Activated CD4-positive, alpha-beta T cell treated with anti-CD3 and anti-CD28 coated beads, Interleukin-2, Interleukin-6, amounts not matched to agents 100 ng/mL and 50 ng/mL, durations not matched to agents 16 hours and 8 hours (primary cell): ENCODE data around the gene UMAD1.
"Not testable (repeated sequence)": the region's sequence is repeated elsewhere in the genome, so short reads cannot be mapped to it uniquely, and the experiment has no call there.

Experiments used
- DNase-seq: peaks from one replicate; pipeline ENCODE4 v3.0.0-alpha.2; 2020

UMAD1 gene

DNA sequence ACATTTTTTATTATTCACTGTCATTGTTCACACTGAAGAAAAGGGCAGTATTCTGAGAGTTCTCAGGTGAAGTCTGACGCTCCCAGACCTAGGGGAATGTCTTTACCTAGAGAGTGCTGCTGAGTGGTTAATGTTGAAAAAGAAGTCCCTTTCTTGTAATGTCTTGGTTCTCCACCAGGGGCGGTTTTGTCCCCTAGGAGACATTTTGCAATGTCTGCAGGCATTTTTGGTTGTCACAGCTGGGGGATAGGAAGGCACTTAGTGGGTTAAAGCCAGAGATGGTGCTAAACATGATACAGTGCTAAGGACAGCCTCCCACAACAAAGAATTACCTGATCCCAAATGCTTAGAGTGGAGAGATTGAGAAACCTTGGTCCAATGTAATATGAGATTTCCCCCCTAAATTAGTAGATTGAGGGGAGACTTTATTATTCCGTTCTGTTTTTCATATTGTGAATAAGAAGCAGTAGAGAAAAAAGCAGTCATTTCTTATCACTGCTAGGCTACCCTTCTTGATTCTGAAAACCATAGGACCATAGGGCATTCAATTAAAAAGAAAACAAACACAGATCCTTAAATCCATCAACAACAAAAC is 13.1 kb downstream of the UMAD1 start:
- peak; percentile 39 for DNase-seq

DNA sequence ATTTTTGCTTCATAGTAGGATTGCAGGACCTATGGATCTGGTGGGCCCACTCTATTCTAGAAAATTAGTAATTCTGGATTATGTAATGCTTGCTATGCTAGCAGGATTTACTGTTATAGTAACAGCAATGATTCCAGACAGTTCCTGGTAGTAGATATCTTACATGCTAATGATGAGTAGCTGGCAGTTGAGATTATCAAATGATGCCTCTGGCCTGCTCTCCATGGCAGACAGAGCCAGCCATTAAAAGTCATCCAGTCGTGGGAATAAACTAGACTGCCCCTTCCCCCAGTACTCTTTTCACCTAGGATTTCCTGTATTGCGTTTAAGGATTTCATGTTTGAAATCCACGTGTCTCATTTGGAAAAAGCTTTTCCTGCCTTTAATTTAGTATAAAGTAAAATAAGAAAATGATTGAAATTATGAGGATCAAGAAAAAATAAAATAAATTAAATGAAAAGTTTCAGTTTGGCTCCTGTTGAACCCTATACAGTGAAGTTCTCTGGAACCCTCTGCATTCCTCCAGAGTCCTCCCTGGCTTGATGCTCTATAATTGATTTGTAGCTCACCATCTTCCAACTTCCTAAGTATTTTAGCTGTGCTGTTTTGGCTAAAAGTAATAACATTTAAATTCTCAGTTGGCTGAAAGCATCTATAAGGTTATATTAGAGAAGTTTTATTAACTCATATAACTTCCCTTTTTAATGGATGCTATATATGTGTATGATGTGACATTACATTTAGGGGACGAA is 14.6 kb downstream of the UMAD1 start:
- DNase-seq = no peak

DNA sequence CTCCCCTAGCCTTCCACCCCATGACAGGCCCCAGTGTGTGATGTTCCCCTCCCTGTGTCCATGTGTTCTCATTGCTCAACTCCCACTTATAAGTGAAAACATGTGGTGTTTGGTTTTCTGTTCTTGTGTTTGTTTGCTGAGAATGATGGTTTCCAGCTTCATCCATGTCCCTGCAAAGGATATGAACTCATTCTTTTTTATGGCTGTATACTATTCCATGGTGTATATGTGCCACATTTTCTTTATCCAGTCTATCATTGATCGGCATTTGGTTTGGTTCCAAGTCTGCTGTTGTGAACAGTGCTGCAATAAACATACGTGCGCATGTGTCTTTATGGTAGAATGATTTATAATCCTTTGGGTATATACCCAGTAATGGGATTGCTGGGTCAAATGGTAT is 15.9 kb downstream of the UMAD1 start:
- not testable (repeated sequence) for DNase-seq

DNA sequence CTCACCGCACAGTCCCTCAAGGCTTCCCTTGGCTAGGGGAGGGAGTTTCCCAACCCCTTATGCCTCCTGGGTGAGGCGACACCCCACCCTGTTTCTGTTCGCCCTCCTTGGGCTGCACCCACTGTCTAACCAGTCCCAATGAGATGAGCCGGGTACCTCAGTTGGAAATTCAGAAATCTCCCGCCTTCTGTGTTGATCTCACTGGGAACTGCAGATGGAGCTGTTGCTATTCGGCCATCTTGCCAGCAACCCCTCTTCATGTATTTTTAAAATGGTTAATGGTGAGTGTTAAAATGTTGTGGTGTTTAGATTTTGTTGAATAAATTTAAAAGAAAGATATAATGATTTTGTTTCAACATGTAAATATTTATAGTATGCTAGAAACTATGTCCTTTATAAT is 22.0 kb downstream of the UMAD1 start:
- no peak for DNase-seq

DNA sequence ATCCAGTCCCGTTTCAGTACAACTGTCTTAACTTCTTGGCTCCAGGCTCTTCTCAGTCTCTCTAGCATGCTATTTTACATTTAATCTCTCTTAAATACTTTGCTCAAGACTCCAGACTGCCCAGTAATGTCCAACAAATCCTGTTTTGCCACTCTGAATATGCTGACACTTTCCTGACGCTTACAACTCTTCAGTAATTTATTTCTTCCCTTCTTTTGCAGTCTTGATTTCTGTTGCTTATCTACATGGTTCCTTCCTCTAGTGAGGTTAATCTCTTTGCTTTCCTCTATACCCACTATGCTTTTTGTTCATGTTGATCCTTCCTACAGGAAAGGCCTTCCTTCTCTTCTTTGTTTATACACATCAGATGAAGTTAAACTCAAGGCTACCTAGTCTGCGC is 23.7 kb downstream of the UMAD1 start:
- DNase-seq = no peak

DNA sequence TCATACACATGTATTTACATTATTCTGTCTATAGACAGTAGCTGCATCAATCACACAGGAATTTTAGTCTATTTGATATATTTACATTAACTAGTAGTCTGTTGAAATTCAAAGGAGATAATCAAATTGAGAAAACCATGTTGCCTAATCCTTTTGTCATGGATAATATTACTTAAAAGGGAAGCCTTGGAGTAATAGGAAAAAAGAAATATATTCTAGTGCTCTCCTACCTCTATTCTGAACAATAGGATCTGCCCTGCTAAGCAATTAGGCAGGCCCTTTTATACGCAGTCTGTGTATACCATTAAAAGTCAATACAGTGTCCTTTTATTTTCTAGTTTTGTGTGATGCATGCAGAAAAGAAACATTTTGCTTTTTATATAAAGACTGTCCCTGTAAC is 24.5 kb downstream of the UMAD1 start:
- no peak for DNase-seq

DNA sequence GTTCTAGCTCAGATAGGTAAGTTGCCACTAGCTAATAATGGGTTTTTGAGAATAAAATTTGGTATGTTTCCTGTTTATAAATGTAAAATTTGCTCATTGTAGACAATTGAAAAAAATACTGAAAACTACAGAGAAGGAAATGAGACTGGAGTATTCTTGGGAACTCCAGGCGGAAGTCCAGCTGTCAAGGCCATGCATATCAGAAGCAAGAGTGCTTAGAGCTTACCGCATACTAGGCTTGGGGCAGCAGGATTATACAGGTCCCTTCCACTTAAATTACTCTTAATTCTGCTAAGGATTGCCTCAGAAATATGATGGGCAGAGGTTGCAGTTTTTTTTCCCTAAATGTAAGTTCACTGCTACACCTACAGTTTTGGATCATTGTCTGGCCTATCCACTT is 26.6 kb downstream of the UMAD1 start:
- no peak for DNase-seq

DNA sequence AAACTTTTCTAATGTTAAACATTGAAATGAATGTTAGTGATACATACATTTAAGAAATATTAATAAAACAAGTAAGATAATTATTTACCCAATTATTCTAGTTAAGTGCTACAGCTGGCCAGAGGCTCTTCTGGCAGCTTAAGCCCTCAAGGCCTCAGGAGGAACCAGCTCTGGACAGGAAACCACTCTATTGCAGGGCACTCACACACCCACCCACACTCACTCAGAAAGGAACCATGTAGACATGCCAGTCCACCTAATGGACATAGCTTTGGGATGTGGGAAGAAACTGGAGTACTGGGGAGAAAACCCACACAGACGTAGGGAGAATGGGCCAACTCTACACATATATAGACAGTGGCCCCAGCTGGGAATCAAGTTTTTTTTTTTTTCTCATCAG is 28.2 kb downstream of the UMAD1 start:
- no peak for DNase-seq

DNA sequence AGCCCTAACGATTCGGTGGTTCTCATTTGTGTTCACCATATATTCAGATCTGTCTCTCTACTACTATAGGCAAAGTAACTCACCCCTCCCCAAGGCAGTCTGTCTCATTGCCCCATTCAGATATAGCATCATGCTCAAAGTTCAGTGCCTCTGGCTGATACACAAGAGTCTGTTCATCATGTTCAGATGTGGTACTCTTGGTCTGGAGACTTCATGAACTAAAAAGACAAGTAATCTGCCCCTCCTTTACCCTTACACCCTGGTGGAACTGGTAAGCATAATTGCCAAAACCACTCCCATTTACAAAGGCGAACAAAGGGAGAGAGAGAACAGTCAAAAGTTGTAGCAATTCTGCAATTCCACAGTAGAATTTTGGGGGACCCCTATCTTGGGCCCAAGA is 29.9 kb downstream of the UMAD1 start:
- DNase-seq = no peak

DNA sequence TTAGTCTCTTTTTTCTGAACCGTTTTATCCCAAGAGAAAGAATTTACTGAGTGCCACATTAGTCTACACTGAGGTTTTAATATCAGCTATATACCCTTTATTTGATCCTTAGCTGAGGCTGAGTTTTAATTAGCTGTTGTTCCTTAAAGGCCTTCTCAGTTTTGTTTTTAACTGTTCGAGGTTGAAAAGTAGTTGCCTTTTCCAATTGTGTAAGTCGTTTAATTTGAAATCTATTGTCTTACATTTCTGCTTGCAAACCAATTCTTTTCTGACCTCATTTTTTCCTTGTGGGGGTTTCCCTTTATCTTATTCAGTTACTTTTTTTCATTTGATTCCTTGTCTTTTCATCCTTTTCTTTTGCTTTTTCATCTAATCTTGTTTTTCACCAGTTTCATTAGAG is 30.8 kb downstream of the UMAD1 start:
- DNase-seq = no peak

DNA sequence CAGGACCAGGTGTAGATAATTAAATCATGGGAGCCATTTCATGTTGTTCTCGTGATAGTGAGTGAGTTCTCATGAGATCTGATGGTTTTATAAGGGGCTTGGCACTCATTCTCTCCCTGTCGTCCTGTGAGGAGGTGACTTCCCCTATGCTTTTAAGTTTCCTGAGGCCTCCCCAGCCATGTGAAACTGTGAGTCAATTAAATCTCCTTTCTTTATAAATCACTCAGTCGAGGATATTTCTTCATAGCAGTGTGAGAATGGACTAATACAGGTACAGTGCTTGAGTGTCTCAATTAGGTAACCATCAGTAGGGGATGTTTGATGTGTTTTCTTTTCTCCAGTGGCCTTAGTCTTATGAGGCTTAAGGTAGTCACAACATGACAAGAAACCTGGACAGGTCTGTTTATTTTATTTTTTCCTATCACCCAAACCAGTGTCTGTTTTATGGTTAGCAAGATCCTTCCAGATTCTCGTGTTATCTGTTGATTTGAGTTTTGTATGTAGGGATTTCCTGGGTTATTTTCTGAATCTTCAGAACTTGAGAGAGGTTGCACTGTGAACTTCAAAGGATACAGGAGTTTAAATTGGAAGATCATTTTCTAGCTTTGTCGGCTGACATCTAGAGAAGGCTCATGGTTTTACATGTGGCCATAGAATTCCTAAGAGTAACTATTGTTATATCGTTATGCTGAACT is 32.1 kb downstream of the UMAD1 start:
- peak; percentile 55 for DNase-seq

DNA sequence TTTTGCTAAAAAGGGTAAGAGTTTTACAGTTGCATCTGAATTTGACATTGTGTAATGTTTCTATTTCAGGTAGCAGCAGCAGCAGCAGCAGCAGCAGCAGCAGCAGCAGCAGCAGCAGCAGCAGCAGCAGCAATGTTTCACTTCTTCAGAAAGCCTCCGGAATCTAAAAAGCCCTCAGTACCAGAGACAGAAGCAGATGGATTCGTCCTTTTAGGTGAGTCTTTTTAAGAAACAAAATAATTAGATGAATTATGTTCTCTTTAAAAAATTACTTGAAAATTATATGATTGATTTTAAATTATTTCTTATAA is 32.6 kb downstream of the UMAD1 start:
- DNase-seq = no peak

DNA sequence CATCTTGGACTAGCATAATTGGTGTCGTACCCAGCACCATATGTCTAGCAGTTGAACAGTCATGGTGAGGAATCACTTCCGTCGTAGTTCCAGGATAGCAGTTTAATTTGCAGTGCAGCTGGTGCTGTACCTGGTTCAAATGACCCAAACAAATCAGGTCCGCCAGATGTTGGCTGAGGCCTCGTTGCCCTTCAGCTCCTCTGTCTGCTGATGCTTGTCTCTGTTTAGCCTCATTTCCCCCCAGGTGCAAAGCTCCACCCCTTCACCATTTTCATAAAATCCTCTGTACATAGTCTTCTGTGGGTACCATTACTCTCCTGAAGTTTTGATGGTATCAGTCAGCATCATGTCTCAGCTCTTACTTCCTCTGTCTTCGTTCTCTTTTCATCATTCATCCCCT is 35.1 kb downstream of the UMAD1 start:
- DNase-seq = no peak

DNA sequence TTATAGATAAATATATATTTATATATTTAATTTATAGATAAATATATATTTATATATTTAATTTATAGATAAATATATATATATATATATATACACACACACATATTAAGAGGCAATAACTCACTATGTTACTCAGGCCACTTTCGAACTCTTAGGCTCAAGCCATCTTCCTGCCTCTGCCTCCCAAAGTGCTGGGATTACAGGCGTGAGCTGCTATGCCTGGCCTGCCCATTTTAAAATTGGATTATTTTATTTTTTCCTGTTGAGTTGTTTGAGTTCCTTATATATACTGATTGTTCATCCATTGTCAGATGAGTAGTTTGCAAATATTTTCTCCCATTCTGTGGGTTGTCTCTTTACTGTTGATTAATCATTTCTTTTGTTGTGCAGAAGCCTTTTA is 39.1 kb downstream of the UMAD1 start:
- DNase-seq = not testable (repeated sequence)

DNA sequence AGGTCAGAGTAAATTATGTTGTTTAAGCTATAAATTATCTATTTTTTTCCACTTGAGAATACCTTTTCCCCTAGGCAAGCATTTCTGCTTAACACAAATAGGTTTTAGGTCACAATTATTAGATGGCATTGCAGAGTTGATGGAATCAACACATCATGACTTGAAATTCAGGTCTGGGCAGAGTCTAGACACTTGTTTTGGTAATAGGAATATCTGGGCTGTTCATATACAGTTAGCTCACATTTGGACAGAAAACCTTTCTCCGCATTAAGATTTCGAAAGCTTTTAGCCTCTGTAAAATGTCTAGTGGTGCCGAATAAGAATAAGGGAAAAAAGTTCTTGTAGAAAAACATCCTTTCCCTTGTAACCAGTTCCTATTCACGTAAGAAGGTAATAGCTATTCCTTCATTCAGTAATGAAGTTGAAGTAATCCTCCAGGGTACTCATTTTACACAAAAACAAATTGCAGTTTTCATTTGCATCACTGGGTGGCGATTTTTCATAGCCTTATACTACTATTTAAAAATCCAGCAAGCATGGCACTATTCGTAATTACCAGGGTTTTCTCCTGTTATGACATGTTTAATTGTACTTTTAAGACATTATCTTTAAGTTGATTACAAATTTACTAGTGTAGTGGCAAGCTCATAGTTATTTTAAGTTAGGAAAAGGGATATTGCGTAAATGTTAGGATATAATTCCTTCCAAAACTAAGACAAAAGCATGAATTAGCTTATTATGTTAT is 40.8 kb downstream of the UMAD1 start:
- peak; percentile 58 for DNase-seq

DNA sequence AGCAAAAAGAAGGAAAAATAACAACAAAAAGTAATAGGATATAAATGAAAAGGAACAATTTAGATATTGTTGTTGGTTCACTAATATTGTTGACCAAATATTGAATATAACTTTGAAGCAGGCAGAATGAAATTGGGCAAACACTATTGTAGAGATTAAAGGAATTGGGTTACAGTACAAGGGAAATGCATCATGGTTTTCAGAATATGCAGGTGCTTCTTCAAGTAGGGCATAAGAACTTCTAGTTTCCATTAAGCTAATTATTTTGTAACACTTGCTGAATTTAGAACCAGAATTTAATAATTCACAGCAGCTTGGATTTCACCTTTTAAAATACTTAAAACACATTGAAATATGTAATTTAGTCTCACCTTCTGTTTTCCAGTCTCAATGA is 41.4 kb downstream of the UMAD1 start:
- no peak for DNase-seq

DNA sequence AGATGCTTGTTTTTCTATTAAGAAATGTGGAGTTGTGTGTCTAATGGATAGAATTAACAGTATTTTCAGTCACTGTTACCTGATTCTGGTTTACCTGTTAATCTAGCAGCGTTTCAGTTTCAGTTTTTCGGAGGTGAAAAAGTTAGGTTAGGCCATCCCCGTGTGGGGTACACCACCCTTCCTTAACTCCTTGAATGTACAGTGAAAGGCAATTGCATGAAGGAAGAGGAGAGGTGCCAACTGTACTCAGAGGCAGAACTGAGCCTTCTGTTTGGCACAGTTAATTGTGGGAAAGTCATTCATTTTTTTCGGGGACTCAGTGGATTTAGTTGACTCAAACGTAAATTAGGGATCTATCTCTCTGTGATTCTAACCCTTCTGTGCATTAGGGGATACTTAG is 42.3 kb downstream of the UMAD1 start:
- DNase-seq = no peak

DNA sequence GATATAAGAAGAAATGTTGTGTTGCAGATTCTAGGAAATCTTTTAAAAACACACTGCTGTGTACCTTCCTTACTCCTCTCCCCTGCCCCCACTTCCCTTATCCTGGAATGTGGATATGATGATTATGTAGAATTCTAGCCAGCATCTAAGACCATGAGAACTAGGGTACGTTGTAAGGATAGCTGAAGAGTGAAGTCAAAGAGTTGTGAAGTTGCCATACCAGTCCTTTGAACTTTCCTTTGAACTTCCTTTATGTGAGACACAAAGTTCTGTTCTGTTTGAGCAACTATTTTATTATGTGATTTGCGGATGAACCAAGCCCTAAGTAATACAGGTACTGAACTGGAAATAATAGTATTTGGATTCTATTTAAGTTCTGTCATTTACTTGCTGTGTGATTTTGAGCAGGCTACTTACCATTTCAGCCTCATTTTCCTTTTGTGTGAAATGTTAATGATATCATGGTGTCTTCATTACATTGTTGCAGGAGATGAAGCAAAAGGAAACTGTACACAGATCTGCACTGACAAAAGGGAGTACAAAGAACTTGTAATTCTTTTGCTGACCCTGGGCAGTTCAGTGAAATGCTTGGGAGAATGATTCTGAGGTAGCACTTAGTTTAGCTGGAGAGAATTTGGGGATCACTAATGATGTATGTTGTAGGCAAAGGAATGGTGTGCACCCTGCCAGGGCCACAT is 46.4 kb downstream of the UMAD1 start:
- DNase-seq = no peak

DNA sequence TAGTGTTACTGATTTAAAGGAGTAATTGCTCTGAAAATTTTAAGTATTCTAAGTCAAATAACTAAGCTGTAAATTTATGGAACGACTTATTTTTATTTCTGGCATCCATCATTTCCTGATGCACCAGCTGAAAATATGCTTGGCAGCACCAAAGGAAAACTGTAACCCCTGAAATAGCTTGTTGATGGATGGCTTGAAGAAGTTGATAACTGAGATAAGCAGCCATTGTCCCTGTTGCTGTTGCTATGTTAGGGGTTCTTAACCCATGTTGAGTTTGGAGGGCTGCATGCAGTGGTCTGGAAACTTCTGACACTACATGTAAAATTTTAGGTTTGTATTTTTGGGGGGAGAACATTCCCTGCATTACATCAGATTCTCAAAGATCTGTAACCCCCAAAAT is 47.2 kb downstream of the UMAD1 start:
- no peak for DNase-seq

DNA sequence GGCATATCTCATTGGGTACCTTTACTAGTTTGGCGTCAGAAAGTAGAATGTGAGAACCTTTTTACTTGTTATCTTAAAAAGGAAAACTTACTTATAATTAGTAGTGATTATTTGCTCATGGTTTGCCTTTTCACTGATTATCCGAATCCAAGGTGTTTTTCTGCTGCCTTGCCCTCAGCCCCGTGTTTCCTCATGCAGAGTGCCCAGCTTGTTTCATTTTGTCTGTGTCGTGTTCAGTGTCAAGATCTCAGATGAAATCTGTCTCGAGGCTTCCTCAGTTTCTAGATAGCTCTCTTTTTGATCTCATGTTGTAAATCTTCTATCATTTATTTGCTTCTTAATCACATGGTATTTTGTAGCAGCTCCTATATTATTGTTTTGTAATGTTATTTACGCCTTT is 47.8 kb downstream of the UMAD1 start:
- DNase-seq = no peak

DNA sequence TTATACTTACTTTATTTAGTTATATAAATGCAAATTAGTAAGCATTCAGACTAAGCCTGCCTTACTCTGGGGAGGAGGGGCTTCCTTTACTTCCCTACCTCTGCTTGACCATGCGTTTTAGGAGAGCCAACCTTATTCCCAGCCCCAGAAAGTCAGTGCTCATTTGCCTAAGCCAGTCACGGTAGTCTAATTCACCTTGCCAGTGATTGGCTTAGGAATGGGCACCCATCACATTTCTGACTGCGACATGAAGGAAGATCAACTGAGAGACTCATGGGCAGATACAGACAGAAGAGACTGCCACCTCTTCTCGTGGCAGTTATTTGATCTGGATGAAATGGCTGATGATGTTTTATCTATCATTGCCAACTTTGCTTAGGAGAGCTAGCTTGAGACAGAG is 48.4 kb downstream of the UMAD1 start:
- DNase-seq = no peak

DNA sequence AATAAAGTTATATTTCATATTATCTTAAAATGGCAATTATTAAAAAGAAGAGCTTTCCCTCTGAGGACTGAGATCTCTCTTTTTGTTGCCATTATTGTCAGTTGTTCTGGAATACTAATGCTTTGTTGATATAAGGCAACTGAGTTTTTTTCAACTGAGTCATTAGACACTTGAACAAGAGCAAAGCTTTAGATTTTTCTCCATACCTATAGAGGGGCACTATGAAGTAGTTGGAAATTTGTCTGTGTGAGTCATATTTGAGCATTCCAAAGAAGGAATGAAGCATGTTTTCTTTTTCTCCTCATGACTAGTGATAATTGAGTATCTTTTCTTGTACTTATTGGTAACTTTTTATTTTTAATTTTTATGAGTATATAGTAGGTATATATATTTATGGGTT is 53.3 kb downstream of the UMAD1 start:
- DNase-seq = no peak

DNA sequence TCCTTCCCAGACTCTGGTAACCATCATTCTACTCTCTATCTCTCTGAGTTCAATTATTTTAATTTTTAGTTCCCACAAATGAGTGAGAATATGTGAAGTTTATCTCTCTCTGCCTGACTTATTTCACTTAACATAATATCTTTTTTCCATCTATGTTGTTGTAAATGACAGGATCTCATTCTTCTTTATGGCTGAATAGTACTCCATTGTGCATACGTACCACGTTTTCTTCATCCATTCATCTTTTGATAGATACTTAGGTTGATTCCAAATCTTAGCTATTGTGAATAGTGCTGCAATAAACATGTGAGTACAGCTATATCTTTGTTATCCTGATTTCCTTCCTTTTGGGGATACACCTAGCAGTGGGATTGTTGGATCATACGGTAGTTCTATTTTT is 54.0 kb downstream of the UMAD1 start:
- no peak for DNase-seq
